T-cell (primary cell): ENCODE data around the gene CDRT15. TPM values are rescaled to one million over a fixed set of nuclear protein-coding genes. Genes with fewer than 3 reads are reported as not detected.
"Not testable (repeated sequence)": the region's sequence is repeated elsewhere in the genome, so short reads cannot be mapped to it uniquely, and the experiment has no call there.

ENCODE experiments used
- ATAC-seq, 4 experiments: fragments of 200-7000 bp in 3 of 4; fragments of 150-1000 bp in 1 of 4; cut with Tn5 transposase; replicated peaks in 1 of 4; 1 replicate in 3 of 4; 2 replicates in 1 of 4; pipeline ENCODE4 v1.10.0; 2021; ENCODE audit warnings: moderate library complexity in 3 of 4, mild to moderate bottlenecking in 2 of 4, moderate number of reproducible peaks in 1 of 4
- CTCF ChIA-PET, 2 donors: fragments of 300-600 bp; sonication (Branson Sonifier 250); formaldehyde crosslinking; loops; one replicate each; lab custom pipeline; 2022; ENCODE audit warnings: antibody characterized with exemption in 2 of 2; lab: Charles Lee
- POLR2A ChIA-PET, 2 donors: fragments of 300-600 bp; sonication (Branson Sonifier 250); formaldehyde crosslinking; loops; one replicate each; lab custom pipeline; 2022; ENCODE audit warnings: antibody characterized with exemption in 2 of 2; lab: Charles Lee
- DNase-seq, 35 experiments: peaks; one replicate each; pipeline versions ENCODE4 v3.0.0 to v3.0.0-alpha.2; 2013 to 2023
- H3K27ac ChIP-seq: one replicate; pipeline ENCODE4 v1.5.1; 2013; ENCODE audit warnings: low read length
- H3K27me3 ChIP-seq, 2 experiments: replicated peaks in 1 of 2; 1 replicate in 1 of 2; 2 replicates in 1 of 2; pipeline versions ENCODE4 v1.6.1 to v1.7.0; 2013; ENCODE audit warnings: low read length in 1 of 2, mixed read lengths in 1 of 2; ENCODE audit not compliant: control insufficient read depth in 2 of 2, insufficient read depth in 2 of 2; ENCODE audit errors: extremely low read depth in 1 of 2
- H3K36me3 ChIP-seq, 2 donors: 1 replicate in 1 of 2; 2 replicates in 1 of 2; pipeline versions ENCODE4 v1.6.1 to v1.7.0; 2013; ENCODE audit warnings: low read length in 1 of 2; ENCODE audit not compliant: control insufficient read depth in 2 of 2, insufficient read depth in 1 of 2; ENCODE audit errors: extremely low read depth in 1 of 2
- H3K4me1 ChIP-seq, 2 experiments: 1 replicate in 1 of 2; 2 replicates in 1 of 2; pipeline versions ENCODE4 v1.6.1 to v1.7.0; 2013; ENCODE audit warnings: low read length in 2 of 2, mixed read lengths in 1 of 2; ENCODE audit not compliant: insufficient read depth in 2 of 2, control insufficient read depth in 1 of 2; ENCODE audit errors: extremely low read depth in 1 of 2
- H3K4me3 ChIP-seq, 2 donors: 1 replicate in 1 of 2; 2 replicates in 1 of 2; pipeline versions ENCODE4 v1.5.1 to v1.7.0; 2013; ENCODE audit warnings: mild to moderate bottlenecking in 2 of 2, low read length in 1 of 2, moderate library complexity in 1 of 2; ENCODE audit not compliant: control insufficient read depth in 1 of 2; ENCODE audit errors: extremely low read depth in 1 of 2
- H3K9me3 ChIP-seq: 2 replicates; pipeline ENCODE4 v1.7.0; 2013
- H3K27ac Mint-ChIP-seq, 2 donors: one replicate each; pipeline ENCODE4 v1.8.0; 2020 to 2021; ENCODE audit warnings: mild to moderate bottlenecking in 2 of 2, mixed read lengths in 2 of 2
- H3K27me3 Mint-ChIP-seq, 2 donors: one replicate each; pipeline ENCODE4 v1.8.0; 2021 to 2022; ENCODE audit warnings: mixed read lengths in 2 of 2
- H3K36me3 Mint-ChIP-seq: one replicate; pipeline ENCODE4 v1.8.0; 2021; ENCODE audit warnings: mixed read lengths
- H3K4me1 Mint-ChIP-seq, 3 donors: one replicate each; pipeline ENCODE4 v1.8.0; 2020 to 2022; ENCODE audit warnings: mixed read lengths in 3 of 3, mild to moderate bottlenecking in 1 of 3
- H3K4me3 Mint-ChIP-seq, 3 donors: one replicate each; pipeline ENCODE4 v1.8.0; 2020 to 2022; ENCODE audit warnings: mild to moderate bottlenecking in 3 of 3, mixed read lengths in 3 of 3, moderate library complexity in 3 of 3
- H3K9me3 Mint-ChIP-seq, 3 donors: one replicate each; pipeline ENCODE4 v1.8.0; 2020 to 2022; ENCODE audit warnings: mixed read lengths in 3 of 3
- WGBS: methylation state at CpG from one replicate; pipeline ENCODE4 v1.1.5; 2013; ENCODE audit warnings: missing lambda C conversion rate; ENCODE audit not compliant: insufficient coverage; 5-methylcytosine and 5-hydroxymethylcytosine counted together
- total RNA-seq, 35 experiments: library from RNA in 6 of 35; stranded (reverse) in 6 of 35; fragments of 120-200 nt in 1 of 35; gene quantifications; one replicate each; pipeline versions ENCODE4 v1.2.1 to v1.2.4 and lab custom pipeline; 2013 to 2026

The CDRT15 gene
- total RNA-seq, 5 donors from 2014 or later (not counting 1 experiment from before 2014, with no cell fraction given): not detected

DNA sequence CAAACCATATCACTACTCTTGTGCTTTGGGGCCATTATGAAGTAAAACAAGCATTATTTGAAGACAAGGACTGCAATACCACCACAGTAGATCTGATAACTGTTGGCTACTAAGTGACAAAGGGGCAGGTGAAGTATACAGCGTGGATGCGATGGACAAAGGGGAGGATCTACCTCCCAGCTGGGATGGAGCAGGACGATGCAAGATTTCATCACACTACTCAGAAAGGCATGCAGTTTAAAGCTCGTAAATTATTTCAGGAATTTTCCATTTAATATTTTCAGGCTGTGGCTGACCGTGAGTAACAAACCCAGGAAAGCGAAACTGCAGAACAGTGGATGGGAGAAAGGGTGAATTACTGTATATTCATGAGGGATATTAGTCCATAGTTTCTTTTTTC, 5.5 kb downstream of the CDRT15 start:
- no CpG with 5 or more reads among the region's 6 CpGs for WGBS
- ATAC-seq, H3K27ac ChIP-seq, H3K27me3 Mint-ChIP-seq, H3K27ac Mint-ChIP-seq, CTCF ChIA-PET, DNase-seq, H3K9me3 ChIP-seq, POLR2A ChIA-PET, H3K36me3 ChIP-seq, H3K9me3 Mint-ChIP-seq, H3K36me3 Mint-ChIP-seq, H3K4me1 ChIP-seq, H3K4me3 Mint-ChIP-seq, H3K27me3 ChIP-seq, H3K4me1 Mint-ChIP-seq, H3K4me3 ChIP-seq: not testable (repeated sequence)

DNA sequence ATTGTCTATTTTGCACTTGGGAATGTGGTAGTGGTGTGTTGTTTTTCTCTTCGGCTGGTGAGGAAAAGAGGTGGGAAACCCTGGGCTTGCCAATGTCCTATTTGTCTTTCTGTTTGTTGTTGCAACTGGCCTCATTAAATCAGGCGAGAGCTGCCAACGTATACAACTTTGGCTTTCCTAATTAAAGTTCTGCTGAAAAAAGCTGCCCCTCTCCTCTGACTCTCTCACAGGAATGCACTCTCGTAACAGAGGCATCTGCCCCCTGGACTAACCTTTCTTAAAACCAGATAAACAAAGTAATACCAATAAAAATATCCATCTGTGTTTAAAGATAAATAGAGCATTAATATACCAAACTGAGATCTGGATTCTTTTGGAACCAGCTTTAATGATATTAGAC, 7.8 kb downstream of the CDRT15 start:
- ATAC-seq (no peak), DNase-seq (no peak)
- Histone ChIP-seq H3K4me3 (no peak overlapping the region), H3K27me3 (no peaks in the 10 kb centered on the region), H3K4me1 (no peaks in the 10 kb centered on the region), H3K27ac (no peak overlapping the region), H3K9me3 (no peaks in the 10 kb centered on the region), H3K36me3 (no peaks in the 10 kb centered on the region)
- H3K36me3 Mint-ChIP-seq: peaks cover 4% of the 10 kb centered on the region
- H3K27me3 Mint-ChIP-seq: no peaks in the 10 kb centered on the region
- H3K4me3 Mint-ChIP-seq: no peak overlapping the region
- CTCF ChIA-PET: no interaction called here
- peaks cover 0 to 3% (median 0%) of the 10 kb centered on the region in 3 donors for H3K9me3 Mint-ChIP-seq
- POLR2A ChIA-PET: no interaction called here
- 89% methylated on average over 2 of the region's 4 CpGs for WGBS
- no peak overlapping the region for H3K27ac Mint-ChIP-seq
- no peaks in the 10 kb centered on the region for H3K4me1 Mint-ChIP-seq

DNA sequence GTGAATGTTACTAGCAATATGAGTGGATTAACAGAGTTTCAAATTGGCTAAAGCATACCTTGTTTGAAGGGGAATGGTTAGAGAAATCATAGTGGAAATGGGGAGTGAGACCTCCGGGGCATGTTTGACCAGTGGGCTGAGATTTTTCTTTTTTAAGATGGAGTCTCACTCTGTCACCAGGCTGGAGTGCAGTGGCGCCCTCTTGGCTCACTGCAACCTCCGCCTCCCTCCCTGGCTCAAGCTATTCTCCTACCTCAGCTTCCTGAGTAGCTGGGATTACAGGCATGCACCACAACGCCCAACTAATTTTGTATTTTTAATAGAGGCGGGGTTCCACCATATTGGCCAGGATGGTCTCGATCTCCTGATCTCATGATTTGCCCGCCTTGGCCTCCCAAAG, 9.6 kb downstream of the CDRT15 start:
- ChIA-PET CTCF (interaction anchor here in 1 of 2 donors (1.2 kb wide), 1 partner anchor 155 kb away, joined by 3 read pairs; no protein-coding TSS in a partner anchor), POLR2A (no interaction called here)
- peaks cover 0 to 3% (median 0%) of the 10 kb centered on the region in 3 donors for H3K9me3 Mint-ChIP-seq
- H3K27ac ChIP-seq: no peak overlapping the region
- no peak overlapping the region for H3K27ac Mint-ChIP-seq
- 87% methylated on average over 3 of the region's 7 CpGs for WGBS
- peaks cover 4% of the 10 kb centered on the region for H3K36me3 Mint-ChIP-seq
- DNase-seq (no peak), ATAC-seq (no peak)
- H3K27me3 ChIP-seq: no peaks in the 10 kb centered on the region
- no peak overlapping the region for H3K4me3 ChIP-seq
- no peaks in the 10 kb centered on the region for H3K27me3 Mint-ChIP-seq
- no peaks in the 10 kb centered on the region for H3K4me1 ChIP-seq
- no peaks in the 10 kb centered on the region for H3K36me3 ChIP-seq
- no peaks in the 10 kb centered on the region for H3K9me3 ChIP-seq
- no peaks in the 10 kb centered on the region for H3K4me1 Mint-ChIP-seq
- no peak overlapping the region for H3K4me3 Mint-ChIP-seq

DNA sequence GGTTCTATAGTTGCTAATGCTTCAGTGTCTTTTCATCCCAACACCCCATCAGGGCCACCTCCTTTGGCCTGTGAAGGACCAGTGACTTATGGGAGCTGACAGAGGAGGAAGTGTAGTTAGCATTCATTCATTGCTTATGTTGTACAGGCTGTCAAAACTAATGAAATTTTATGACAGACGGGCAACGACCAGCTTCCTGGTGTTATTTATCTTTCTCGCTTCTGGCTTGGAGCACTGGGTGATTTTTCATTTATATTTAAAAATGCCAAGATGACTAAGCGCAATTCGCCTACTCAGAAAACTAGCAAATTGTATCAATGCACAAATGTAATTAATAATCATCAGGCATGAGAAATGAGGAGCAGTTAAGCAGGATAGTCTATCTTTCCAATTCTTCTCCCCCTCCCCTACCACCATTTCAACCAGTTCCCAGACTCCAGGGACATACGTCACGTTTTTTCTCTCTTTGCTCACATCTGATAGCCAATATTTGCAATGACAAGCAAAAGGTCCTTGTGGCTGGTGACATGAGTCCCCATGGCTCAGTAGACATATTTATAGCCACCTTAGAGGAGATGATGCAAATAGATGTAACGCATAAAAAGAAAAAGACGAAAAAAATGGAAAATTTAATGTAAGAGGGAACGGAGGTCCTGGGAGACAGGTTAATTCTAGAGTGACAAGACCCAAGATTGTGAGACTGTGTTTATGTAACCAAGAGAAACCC, 11.2 kb downstream of the CDRT15 start:
- POLR2A ChIA-PET: no interaction called here
- Mint-ChIP-seq H3K27ac (no peak overlapping the region), H3K4me3 (no peak overlapping the region), H3K4me1 (no peaks in the 10 kb centered on the region), H3K27me3 (no peaks in the 10 kb centered on the region), H3K9me3 (no peaks in the 10 kb centered on the region), H3K36me3 (peaks cover 4% of the 10 kb centered on the region)
- Histone ChIP-seq H3K4me3 (no peak overlapping the region), H3K27me3 (no peaks in the 10 kb centered on the region), H3K9me3 (no peaks in the 10 kb centered on the region), H3K4me1 (no peaks in the 10 kb centered on the region), H3K36me3 (no peaks in the 10 kb centered on the region), H3K27ac (no peak overlapping the region)
- CTCF ChIA-PET: interaction anchor here in 1 of 2 donors (1.2 kb wide), 1 partner anchor 154 kb away, joined by 3 read pairs; no protein-coding TSS in a partner anchor
- ATAC-seq (no peak), DNase-seq (no peak)
- WGBS: no CpG with 5 or more reads among the region's 10 CpGs

DNA sequence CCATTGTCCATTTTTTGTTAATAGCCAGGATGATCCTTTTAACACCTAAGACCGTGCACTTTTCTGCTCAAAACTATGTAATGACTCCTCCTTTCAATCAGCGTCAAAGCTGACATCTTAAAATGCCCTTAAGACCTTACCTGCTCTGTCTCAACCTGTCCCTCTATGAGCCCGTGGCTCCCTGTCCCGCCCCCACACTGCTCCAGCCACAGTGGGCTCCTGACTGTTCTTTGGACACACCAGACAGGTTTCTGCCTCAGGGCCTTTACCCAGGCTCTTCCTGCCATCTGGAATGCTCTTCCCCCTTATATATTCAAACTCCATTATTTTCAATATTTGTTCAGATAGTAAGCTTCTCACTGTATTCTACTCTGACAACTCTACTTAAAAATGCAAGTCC, 14.1 kb downstream of the CDRT15 start:
- Histone ChIP-seq H3K4me3 (no peak overlapping the region), H3K27me3 (no peaks in the 10 kb centered on the region), H3K36me3 (no peaks in the 10 kb centered on the region), H3K27ac (no peak overlapping the region), H3K4me1 (no peaks in the 10 kb centered on the region), H3K9me3 (no peaks in the 10 kb centered on the region)
- CTCF ChIA-PET: interaction anchor here in 1 of 2 donors (0.7 kb wide), 1 partner anchor 54 kb away, joined by 3 read pairs; no protein-coding TSS in a partner anchor
- no peak overlapping the region for H3K27ac Mint-ChIP-seq
- H3K36me3 Mint-ChIP-seq: peaks cover 6% of the 10 kb centered on the region
- no peaks in the 10 kb centered on the region for H3K4me1 Mint-ChIP-seq
- ATAC-seq: no peak
- H3K9me3 Mint-ChIP-seq: no peaks in the 10 kb centered on the region
- WGBS: 97% methylated on average over 4 of the region's 4 CpGs
- no peaks in the 10 kb centered on the region for H3K27me3 Mint-ChIP-seq
- DNase-seq: no peak
- POLR2A ChIA-PET: no interaction called here
- H3K4me3 Mint-ChIP-seq: no peak overlapping the region

GRCh38 chr17:14214271-14214670, 22.4 kb downstream of the CDRT15 start:
- Mint-ChIP-seq H3K36me3 (peaks cover 38% of the 10 kb centered on the region), H3K9me3 (no peaks in the 10 kb centered on the region), H3K27ac (no peak overlapping the region), H3K4me3 (no peak overlapping the region), H3K4me1 (peaks cover 13 to 27% (median 13%) of the 10 kb centered on the region in 3 donors), H3K27me3 (no peaks in the 10 kb centered on the region)
- ChIA-PET CTCF (interaction anchor here in 1 of 2 donors (0.7 kb wide), 1 partner anchor 213 kb away, joined by 3 read pairs; no protein-coding TSS in a partner anchor), POLR2A (no interaction called here)
- ATAC-seq (no peak), DNase-seq (no peak)
- Histone ChIP-seq H3K4me3 (no peak overlapping the region), H3K36me3 (peaks cover 0 to 5% of the 10 kb centered on the region in 2 donors), H3K27ac (no peak overlapping the region), H3K4me1 (peaks cover 0 to 10% of the 10 kb centered on the region in 2 experiments), H3K27me3 (no peaks in the 10 kb centered on the region), H3K9me3 (no peaks in the 10 kb centered on the region)
- no CpG with 5 or more reads among the region's 2 CpGs for WGBS
